Stimulated activated naive CD4-positive, alpha-beta T cell (primary cell): Measurements from ENCODE around the gene UNC5C.

Experiments
- DNase-seq, 6 experiments: peaks; one replicate each; lab custom pipeline; 2025; lab: John Stamatoyannopoulos, UW

Gene UNC5C

DNA sequence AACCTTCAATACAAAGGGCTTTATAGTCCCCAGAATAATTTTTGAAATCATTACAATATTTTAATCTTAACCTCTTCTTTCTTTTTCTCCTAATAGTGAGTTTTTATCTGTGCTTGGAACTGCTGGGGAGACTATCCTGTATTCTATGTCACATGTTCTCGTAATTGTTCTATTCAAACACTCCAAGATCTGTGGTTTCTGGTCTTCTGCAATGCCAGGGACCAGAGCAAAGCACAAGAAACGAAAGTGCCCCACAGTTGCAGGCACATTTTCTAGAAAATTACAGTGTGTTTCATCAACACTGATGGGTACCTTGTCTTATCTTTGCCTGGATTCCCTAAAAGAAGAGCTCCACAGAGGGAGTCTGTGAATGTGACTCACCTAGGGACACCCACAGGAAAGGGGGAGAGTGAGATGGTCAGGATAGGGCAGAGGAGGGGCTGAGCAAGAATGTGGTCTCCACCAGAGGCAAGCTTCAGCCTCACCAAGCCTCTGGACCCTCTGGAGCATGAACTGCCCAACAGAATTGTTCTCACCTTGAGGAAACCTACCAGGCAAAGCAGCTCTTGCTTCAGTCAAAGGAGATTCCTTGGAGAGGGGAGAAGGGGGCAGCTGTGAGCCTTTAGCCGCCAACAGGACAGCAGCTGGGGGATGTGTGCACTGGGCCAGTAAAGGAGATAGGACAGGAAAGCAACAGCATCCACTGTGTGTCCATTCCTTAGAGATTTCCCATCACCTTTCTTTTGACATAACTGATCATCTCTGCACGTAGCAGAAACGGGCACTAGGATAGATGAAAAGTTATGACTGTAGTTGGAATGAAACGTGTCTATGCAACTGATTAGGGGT, 25.9 kb downstream of the UNC5C start:
- DNase-seq, result no peak

DNA sequence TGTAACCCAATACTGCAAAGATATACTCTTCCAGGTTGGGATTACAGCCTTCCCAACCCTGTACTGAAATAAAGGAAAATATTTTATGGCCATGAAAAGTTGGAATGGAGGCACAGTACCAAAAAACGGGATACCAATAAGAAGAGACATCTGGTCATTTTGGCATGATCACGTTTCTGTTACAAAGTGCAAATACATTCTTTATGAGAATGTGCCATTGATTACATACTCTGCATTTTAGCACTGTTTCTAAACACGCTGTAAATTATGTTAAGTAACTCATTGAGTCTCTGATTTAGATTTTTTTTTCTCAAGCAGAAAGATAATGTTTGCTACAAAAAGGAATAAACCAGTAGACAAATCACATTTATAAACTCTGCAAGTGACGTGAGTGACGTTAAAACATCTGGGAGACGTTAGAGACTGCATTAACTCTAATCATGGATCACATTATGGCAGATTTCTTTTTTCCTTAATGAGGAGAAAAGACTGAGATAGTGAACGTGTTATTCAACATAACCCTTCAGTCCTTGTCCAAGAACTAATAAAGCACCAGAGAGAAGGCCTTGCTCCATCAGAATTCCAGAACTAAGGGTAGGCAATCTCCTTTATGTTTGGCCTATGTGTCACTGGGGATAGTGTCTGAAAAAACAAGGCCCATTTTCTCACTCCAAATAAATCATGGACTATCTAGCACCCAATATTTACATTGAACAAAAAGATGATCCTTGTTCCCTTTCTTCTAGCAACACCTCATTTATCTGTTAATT, 31.0 kb downstream of the UNC5C start:
- no peak for DNase-seq

DNA sequence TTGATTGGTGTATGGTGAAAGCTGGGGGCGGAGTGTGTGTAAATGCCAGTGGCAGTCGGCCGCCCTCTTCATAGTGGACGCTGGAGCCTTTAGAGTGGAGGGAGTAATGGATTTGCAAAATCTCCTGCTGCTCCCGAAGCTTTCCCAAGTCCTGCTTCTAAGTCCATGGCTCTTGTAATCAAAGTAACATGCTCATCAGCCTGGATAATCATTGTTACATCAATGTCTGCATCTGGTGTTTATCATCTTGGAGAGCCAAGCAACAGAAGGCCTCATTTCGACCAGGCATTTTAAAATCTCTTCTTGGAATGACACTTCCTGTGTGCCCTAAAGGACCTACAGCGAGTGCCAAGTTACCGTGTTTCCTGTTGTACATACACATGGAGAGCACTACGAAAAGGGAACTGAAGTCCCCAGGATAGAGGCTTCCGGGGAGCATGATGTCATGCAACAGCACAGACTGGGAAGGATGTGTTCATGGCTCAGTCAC, 32.2 kb downstream of the UNC5C start:
- no peak for DNase-seq

DNA sequence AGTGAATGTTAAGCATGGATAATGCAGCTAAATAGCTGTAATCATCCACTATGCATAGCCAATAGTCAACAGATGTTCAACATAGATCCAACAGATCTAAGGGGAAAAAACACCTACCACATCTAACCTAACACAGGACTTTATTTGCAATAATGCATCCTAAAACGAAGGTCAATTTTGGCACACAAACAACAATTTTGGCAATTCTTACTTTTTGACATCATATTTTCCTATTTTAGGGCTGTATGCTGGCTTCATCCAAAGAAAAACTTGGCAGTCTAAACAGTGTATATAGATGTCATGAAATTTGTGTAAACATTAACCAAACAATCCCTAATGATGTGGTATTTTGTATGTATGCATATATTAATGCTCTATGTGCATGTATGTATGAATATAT, 33.2 kb downstream of the UNC5C start:
- DNase-seq, result no peak

DNA sequence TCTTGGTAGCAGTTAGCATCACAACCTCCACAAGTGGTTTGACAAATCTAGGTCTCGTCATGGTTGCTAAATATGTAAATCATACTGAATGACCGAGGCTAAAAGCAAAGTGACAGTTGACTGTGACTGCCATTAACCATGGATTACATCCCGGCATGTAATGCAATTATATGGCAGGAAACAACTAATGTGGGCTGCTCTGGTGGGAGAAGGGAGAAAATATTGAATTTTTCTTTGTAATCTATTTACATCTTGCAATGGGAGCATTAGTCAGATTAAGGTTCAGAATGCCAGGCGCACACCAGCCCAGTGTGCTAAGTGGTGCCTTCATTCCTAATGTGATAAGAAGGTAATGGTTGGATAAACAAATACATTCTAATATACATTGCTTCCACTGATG, 35.8 kb downstream of the UNC5C start:
- DNase-seq, result no peak

DNA sequence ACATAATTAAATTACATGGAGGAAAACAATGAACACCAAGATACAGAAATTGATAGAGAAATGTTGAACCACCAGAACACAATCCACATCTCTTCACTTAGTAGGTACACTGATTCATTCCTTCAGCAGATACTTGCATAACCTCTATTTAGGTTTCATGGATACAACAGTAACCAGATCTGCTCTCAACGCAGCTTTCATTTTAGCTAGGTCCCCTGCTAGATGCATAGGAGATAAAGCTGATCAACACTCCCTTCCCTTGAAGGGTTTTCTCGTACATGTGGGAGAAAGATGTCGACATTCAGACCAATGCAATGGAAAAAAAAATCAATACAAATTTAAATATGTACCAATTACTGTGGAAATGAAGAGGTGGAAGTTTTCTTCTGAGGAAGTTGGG, 37.3 kb downstream of the UNC5C start:
- DNase-seq, result no peak

DNA sequence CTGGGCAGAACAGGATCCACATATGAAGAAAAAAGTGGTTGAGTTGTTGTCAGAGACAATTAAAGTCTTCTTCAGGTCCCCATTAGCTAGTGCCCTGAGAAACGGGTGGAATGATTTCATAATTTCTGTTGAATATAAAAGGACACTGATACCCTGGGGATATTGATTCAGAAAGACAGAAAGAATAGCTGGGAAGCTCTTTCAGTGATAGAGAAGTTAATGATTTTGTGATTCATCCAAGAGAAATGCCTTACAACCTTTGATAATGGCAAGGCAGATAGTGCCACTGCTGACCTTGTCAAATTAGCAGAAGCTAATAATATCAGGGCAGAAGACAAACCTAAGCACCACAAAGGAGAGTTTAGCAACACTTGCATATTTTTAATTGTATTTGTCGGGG, 37.9 kb downstream of the UNC5C start:
- DNase-seq, result no peak

DNA sequence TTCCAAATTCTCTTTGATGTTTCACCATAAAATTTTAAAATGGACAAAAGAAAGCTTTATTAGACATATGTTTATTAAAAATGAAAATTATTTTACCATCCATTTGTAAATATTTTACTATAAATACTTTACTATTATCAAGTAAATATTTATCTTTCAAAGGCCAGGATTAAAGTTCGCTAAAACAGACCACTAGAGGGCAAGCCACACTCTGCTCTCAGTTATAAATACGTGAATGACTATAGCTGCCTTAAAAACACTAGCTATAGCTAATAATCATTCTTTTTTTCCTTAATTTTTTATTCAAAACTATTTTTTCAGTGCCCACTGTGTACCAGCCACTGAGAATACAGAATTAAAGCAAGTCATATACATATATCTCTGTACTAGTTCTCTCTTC, 38.6 kb downstream of the UNC5C start:
- DNase-seq, result no peak

DNA sequence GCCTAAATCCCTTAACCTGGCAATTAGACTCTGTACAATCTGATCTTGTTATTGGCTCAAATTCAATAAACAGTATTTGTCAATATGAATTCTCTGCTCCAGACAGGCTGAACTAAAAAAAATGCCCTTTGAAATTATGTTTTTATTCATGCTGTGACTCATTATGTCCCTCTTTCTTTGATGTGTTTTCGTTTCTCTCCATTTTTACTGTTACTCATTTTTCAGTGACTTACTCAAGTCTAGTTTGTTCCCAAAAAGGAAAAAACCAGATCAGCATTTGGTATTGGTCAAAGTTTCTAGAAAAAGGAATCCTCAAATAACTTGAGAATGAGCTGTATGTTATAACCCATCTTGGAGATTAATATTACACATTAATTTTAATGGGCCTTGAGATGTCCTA, 40.4 kb downstream of the UNC5C start:
- no peak for DNase-seq

DNA sequence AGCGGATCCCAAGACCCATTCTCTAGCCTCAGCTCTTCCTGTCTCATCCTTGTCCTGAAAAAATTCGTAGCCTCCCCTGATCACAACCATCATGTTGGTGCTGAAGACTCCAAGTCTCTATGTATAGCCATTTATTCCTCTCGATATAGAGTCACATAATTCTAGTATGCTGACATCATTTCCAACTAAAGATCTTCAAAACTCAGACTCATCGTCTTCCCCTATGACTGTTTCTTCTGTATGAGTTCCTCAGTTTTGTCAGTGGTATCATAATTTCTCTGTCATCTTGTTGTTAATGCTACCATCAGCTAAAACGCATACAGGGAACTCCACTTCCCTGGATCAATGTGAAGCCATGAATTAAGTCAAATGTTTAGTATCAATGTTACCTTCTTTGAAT, 41.2 kb downstream of the UNC5C start:
- DNase-seq, result no peak

DNA sequence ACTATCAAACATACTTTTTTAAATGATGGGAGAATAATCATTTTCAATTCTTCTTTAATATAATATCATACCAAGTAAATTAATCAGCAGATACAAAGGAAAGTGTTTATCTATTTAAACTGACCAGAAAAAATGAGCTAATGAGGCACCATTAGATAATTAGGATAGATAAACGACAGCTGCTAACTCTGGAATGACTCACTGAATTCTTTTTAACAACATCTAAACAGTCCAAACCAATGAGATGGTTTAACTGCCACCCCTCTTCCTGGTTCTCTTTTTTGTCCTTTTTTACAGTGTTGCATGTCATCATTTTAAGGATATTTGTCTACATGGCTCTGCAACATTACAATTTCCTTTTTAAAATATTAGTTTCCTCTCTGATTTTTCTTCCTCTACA, 41.6 kb downstream of the UNC5C start:
- DNase-seq, result no peak

DNA sequence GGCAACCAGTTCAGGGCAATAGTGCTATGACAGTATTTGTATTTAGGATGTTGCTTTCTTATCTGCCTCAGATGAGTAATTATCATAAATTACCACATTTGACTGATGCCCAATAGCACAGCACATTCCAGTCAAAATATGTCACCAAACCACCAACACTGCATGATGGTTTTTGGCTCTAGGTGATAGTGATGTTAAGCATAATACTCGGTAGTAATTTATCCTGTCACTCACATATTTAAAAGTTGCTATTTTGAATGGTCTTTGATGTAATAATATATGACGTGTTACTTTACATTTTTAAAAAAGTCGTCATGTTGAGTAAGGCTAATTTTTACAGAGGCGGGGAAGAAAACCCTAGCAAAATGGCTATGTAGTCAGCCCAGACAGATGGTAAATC, 42.5 kb downstream of the UNC5C start:
- DNase-seq, result no peak

DNA sequence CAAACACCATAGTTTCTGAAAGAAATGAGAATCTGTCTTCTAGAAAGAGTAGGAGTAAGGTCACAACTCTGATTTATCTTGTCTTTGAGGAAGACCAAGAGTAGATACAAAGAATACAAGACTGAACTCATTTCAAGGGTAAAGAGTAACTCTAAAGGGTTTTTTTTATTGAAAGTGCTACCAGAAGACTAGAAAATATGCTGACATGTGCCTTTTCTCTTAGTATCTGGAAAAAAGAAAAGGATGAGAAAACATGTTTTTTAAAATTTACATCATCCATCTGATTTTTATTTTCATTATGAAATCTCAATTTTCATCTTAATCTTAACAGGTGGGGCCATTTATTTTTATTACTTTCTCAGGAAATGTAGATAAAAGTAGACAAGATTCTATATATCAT, 43.0 kb downstream of the UNC5C start:
- DNase-seq, result no peak

DNA sequence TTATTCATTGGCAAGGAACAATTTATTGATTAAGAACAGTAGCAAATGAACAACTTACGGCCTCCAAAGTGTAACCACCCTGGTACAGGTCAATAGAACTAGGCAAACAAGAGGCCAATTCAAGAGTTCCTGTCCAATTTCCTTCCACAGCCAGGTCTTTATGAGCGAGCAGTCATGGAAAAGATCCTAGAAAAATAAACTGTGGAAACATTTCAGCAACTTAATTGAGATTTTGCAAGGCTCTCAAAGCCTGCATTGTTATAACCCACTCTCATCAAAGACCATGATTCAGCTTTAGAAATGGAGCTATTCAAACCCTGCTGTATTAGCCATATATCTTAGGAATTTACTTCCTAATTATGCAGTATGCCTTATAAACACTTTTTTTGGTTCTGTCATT, 43.6 kb downstream of the UNC5C start:
- DNase-seq, result no peak

DNA sequence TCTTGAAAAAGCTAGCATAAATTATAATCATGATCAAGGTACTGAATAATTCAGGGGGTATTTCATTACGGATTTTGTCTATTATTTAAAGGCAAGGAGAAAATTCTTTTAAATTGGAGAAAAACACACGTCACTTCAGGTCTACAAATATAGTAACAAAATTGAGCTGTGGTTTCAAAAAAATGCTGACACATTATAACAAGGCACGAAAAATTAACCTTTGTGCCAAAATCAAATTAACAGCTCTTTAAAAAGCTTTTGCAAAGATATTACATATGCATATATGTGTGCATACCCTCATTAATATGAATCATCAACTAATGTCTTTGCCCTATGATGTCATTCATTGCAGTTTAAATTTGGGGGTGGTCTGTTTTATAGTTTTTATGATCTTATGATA, 44.3 kb downstream of the UNC5C start:
- no peak for DNase-seq

DNA sequence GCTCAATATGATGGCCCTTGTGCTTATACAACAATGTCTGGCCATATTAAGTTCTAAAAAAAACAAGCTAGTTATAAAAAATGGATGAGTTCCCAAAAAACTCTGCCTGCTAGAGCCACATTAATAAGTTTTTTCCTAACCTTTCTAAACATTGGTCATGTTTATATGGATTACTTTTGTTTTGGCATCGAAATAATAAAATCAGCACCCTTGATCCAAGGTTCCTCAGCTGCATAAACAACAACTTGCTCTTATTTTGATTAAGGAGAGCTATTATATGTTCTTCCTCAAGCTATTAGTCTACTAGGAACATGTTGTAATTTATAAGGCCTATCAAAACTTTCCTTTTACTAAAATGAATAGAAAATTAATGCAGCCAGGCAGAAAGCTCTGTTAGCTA, 48.4 kb downstream of the UNC5C start:
- no peak for DNase-seq

DNA sequence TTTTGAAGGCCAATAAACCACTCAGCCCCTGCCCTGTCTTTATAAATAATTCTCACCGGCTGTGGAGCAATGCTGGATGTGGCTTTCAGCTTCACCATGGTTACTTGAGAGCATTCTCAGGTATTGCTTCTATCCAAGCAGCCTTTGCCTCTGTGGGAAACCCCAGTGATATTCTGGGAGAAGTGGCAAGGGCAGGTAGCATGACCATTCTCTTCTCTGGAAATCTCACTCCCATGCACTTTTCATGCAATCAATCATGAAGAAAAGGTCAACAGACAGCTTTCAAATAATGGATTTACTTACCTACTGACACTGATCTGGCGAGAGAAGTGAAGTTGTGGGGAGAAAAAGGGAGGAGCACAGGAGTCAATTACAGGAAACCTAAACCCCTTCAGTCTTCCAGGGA, 49.5 kb downstream of the UNC5C start:
- no peak for DNase-seq

DNA sequence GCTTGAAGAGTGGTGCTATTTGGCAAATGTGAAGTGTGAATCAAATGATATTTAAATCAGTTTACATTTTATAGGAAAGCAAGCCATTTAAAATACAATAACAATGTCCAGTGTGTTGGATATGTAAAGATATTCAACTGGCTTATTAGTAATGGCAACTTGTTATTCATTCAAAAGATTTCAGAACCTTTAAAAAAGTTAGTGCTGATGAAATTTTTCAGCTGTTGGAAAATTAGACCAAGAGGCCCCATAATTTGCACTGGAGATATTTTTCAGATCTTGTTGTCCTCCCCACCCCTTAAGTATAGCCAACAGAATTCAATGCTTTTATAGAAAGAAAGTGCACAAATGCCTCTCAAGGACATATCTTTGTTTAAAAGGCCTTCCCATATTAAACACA, 54.6 kb downstream of the UNC5C start:
- DNase-seq, result no peak

DNA sequence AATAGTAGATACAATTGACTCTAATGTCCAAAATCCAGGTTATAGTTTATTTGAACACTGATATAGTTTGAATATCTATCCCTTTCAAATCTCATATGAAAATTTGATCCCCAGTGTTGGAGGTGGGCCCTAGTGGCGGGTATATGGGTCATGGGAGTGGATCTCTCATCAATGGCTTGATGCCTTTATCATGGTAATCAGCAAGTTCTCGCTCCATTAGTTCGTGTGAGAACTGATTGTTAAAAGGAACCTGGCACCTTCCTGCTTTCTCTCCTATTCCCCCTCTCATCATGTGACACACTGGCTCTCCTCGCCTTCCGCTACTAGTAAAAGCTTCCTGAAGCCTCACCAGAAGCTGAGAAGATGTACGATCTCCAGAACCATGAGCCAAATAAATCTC, 70.1 kb downstream of the UNC5C start:
- no peak for DNase-seq

DNA sequence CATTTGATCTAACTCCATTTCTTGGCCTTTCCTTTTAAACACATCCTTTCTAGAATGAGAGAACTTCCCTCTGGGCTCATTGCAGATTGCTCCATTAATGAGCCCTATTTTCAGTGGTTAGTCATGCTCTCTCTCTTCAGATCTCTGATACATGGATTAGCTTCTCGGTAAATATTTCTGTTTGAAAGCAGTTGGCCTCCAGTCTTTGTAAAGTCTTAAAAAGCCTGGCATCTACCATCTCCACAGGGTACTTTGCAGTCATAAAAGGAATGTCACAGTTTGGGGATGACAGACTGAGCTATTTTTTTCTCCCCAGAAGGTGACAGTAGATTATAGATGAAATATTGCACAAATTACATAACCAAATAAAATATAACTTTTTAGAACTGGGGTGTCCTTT, 72.7 kb downstream of the UNC5C start:
- no peak for DNase-seq

DNA sequence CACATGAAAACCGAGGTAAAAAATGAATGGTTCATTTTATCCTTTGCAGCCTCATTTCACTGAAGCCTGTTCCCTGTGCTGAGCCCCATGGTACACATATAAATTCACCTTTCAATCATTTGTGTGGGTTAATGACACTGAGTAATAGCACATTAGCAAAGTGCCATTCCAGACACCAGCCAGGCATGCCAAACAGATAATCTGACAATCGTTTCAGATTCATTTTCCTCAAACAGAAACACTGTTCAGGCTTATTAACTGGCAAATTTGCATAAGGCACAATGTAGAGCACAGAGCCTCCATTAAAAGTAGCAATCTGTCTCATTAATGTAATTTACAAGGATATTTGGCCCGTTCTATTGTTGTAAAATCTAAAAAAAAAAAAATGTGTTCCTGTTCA, 76.2 kb downstream of the UNC5C start:
- DNase-seq, result no peak

DNA sequence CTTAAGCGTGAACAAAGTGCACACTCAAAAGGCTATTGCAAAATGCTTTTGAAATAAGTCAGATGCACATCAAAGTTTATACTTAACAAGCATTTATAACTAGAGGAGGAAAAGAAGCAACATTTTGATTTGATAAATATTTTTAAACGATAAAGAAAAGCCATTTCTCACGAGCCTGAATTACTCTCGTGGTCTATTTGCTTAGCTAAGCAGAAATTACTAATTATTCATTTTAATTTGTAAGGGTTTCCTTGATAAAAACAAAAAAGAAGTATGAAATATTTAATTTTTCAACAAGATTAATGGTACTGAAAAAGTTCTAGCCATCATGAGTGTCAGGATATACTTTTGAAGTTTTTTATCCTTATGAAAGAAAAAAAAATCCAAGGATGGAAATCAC, 78.2 kb downstream of the UNC5C start:
- DNase-seq, result no peak

DNA sequence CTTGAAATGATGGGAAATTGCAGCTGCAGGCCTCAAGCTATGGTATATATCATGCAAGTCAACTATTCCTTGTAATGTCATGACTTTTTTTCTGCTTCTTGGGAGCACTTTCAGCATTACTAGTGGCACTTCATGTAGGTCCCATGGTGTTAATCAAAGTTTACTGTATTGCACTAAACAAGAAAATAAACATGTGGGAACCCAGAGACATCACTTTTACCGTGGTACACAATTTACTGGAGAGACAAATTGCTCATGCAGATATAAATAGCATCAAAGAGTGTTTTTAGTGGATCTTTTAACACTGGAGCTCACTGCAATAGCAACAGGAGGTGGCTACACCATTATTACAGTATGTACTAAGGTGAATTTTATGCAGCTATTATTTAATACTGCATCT, 79.2 kb downstream of the UNC5C start:
- DNase-seq, result no peak

DNA sequence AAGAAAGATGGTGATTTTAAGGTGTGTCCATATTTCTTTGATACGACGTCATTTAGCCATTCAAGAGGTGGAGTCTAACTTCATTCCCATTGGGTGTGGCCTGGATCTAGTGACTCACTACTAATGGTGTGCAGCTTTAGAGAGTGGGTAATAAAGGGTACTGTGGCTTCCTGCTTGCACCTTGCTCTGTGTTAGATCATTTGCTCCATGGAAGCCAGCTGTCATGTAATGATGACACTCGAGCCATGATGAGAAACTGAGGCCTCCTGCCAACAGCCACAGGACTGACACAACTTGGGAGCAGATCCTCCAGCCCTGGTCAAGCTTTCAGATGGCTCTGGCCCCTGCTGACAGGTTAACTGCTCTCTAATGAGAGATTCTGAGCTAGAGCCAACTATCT, 82.0 kb downstream of the UNC5C start:
- no peak for DNase-seq
